ENCODE results near the gene MMP19. TPM values are rescaled to one million over a fixed set of nuclear protein-coding genes. Genes with fewer than 3 reads are reported as not detected.

MMP19 gene
- total RNA-seq, 1 donor from 2014 or later, result 0.15 TPM

GRCh38 chr12:55823419-55823818, 19.3 kb downstream of the MMP19 start:
- H3K4me1 Mint-ChIP-seq (ENCODE audit: unreplicated experiment), result peaks cover 22% of the 10 kb centered on the region
- H3K27ac Mint-ChIP-seq (ENCODE audit: unreplicated experiment), result no peak overlapping the region
- peaks cover 21% of the 10 kb centered on the region for H3K36me3 Mint-ChIP-seq (ENCODE audit: low read depth, unreplicated experiment)
- DNase-seq (ENCODE audit: low spot score), result no peak
- TF ChIP-seq CTCF (IDR thresholded peaks at IDR 0.05; ENCODE audit: unreplicated experiment), result no peak
- peak overlapping the region; percentile 82 for H3K4me3 Mint-ChIP-seq (ENCODE audit: unreplicated experiment)
- no peaks in the 10 kb centered on the region for H3K27me3 Mint-ChIP-seq (ENCODE audit: unreplicated experiment)
- H3K9me3 Mint-ChIP-seq (ENCODE audit: unreplicated experiment), result no peaks in the 10 kb centered on the region

GRCh38 chr12:55822228-55822627, 20.5 kb downstream of the MMP19 start:
- Mint-ChIP-seq H3K4me3 (ENCODE audit: unreplicated experiment) (peak overlapping the region; percentile 71), H3K4me1 (ENCODE audit: unreplicated experiment) (peaks cover 11% of the 10 kb centered on the region), H3K36me3 (ENCODE audit: low read depth, unreplicated experiment) (peaks cover 15% of the 10 kb centered on the region), H3K9me3 (ENCODE audit: unreplicated experiment) (no peaks in the 10 kb centered on the region), H3K27ac (ENCODE audit: unreplicated experiment) (no peak overlapping the region), H3K27me3 (ENCODE audit: unreplicated experiment) (no peaks in the 10 kb centered on the region)
- no peak for TF ChIP-seq CTCF (IDR thresholded peaks at IDR 0.05; ENCODE audit: unreplicated experiment)
- peak; percentile 23 for DNase-seq (ENCODE audit: low spot score)

- Mint-ChIP-seq H3K4me1 (ENCODE audit: unreplicated experiment) (peaks cover 8% of the 10 kb centered on the region), H3K27ac (ENCODE audit: unreplicated experiment) (no peak overlapping the region), H3K27me3 (ENCODE audit: unreplicated experiment) (no peaks in the 10 kb centered on the region), H3K36me3 (ENCODE audit: low read depth, unreplicated experiment) (peaks cover 15% of the 10 kb centered on the region), H3K4me3 (ENCODE audit: unreplicated experiment) (no peak overlapping the region), H3K9me3 (ENCODE audit: unreplicated experiment) (no peaks in the 10 kb centered on the region)
- no peak for TF ChIP-seq CTCF (IDR thresholded peaks at IDR 0.05; ENCODE audit: unreplicated experiment)
- no peak for DNase-seq (ENCODE audit: low spot score)
These were observed 22.1 kb downstream of the MMP19 start for GRCh38 chr12:55820679-55821078.

- Mint-ChIP-seq H3K36me3 (ENCODE audit: low read depth, unreplicated experiment) (peaks cover 15% of the 10 kb centered on the region), H3K27ac (ENCODE audit: unreplicated experiment) (peak overlapping the region; percentile 24), H3K4me1 (ENCODE audit: unreplicated experiment) (peaks cover 3% of the 10 kb centered on the region), H3K4me3 (ENCODE audit: unreplicated experiment) (no peak overlapping the region), H3K9me3 (ENCODE audit: unreplicated experiment) (no peaks in the 10 kb centered on the region), H3K27me3 (ENCODE audit: unreplicated experiment) (no peaks in the 10 kb centered on the region)
- DNase-seq (ENCODE audit: low spot score), result no peak
- no peak for TF ChIP-seq CTCF (IDR thresholded peaks at IDR 0.05; ENCODE audit: unreplicated experiment)
These were observed 23.9 kb downstream of the MMP19 start for GRCh38 chr12:55818886-55819285.

- Mint-ChIP-seq H3K4me3 (ENCODE audit: unreplicated experiment) (no peak overlapping the region), H3K36me3 (ENCODE audit: low read depth, unreplicated experiment) (peaks cover 15% of the 10 kb centered on the region), H3K27ac (ENCODE audit: unreplicated experiment) (no peak overlapping the region), H3K9me3 (ENCODE audit: unreplicated experiment) (no peaks in the 10 kb centered on the region), H3K4me1 (ENCODE audit: unreplicated experiment) (peaks cover 3% of the 10 kb centered on the region), H3K27me3 (ENCODE audit: unreplicated experiment) (no peaks in the 10 kb centered on the region)
- TF ChIP-seq CTCF (IDR thresholded peaks at IDR 0.05; ENCODE audit: unreplicated experiment), result no peak
- DNase-seq (ENCODE audit: low spot score), result no peak
These were observed 24.5 kb downstream of the MMP19 start for GRCh38 chr12:55818140-55818728.

Data from endothelial cell (in vitro differentiated cells).